GM12891 (cell line): ENCODE data around the gene SLC13A2.

Experiments used
- POLR2A ChIP-seq: IDR thresholded peaks from 2 replicates; pipeline ENCODE4 v1.6.1; 2011; ENCODE audit warnings: low read depth, low read length, control low read depth
- SPI1 ChIP-seq: IDR thresholded peaks from 2 replicates; pipeline ENCODE4 v1.6.1; 2011; ENCODE audit warnings: low read depth, low read length, control low read depth
- TAF1 ChIP-seq: IDR thresholded peaks from 2 replicates; pipeline ENCODE4 v1.6.1; 2011; ENCODE audit warnings: low read depth, low read length, control low read depth

- TF ChIP-seq POLR2A (no peak), TAF1 (no peak), SPI1 (no peak)
These were observed 68.0 kb downstream of the SLC13A2 start for GRCh38 chr17:28541439-28541838.
